PC-3 (cell line): ENCODE data around the gene PLEKHG2. TPM values are rescaled to one million over a fixed set of nuclear protein-coding genes. Genes with fewer than 3 reads are reported as not detected.

Experiments used
- ATAC-seq: fragments of 200-7000 bp; cut with Tn5 transposase; 2 replicates; pipeline ENCODE4 v1.9.1; 2020; ENCODE audit warnings: mild to moderate bottlenecking, moderate library complexity
- BruUV-seq: library from RNA; stranded (reverse); fragments of 400-500 nt; replicated peaks from 2 replicates; lab custom pipeline; 2021; lab: Mats Ljungman, UMichigan
- CTCF ChIA-PET: fragments of 300-600 bp; sonication (Branson Sonifier 250); formaldehyde crosslinking; loops from one replicate; lab custom pipeline; 2022; ENCODE audit warnings: antibody characterized with exemption; lab: Charles Lee
- POLR2A ChIA-PET: fragments of 300-600 bp; sonication (Branson Sonifier 250); formaldehyde crosslinking; loops from one replicate; lab custom pipeline; 2022; ENCODE audit warnings: antibody characterized with exemption; ENCODE audit not compliant: unreplicated experiment; lab: Charles Lee
- DNase-seq: peaks from one replicate; pipeline ENCODE4 v3.0.0-alpha.2; 2015
- H2AFZ ChIP-seq: fragments of 300-600 bp; sonication (generic); 2 replicates; pipeline ENCODE4 v1.6.0; 2016; ENCODE audit warnings: antibody characterized with exemption, low read length
- H3F3A ChIP-seq: fragments of 300-600 bp; sonication (generic); one replicate; pipeline ENCODE4 v1.6.0; 2017; ENCODE audit warnings: antibody characterized with exemption, low read length, control low read depth, mild to moderate bottlenecking; ENCODE audit not compliant: unreplicated experiment
- H3K27ac ChIP-seq: fragments of 300-600 bp; sonication (generic); 2 replicates; pipeline ENCODE4 v1.5.1; 2016; ENCODE audit warnings: mild to moderate bottlenecking, low read length
- H3K27me3 ChIP-seq: fragments of 300-600 bp; sonication (generic); 2 replicates; pipeline ENCODE4 v1.6.1; 2016; ENCODE audit warnings: low read length, mixed read lengths
- H3K36me3 ChIP-seq: fragments of 300-600 bp; sonication (generic); 2 replicates; pipeline ENCODE4 v1.6.1; 2016; ENCODE audit warnings: low read depth, mixed run types, low read length, mixed read lengths
- H3K4me1 ChIP-seq: fragments of 300-600 bp; sonication (generic); 2 replicates; pipeline ENCODE4 v1.5.1; 2016; ENCODE audit warnings: low read length; ENCODE audit not compliant: insufficient read depth
- H3K4me2 ChIP-seq: fragments of 300-600 bp; sonication (generic); 2 replicates; pipeline ENCODE4 v1.6.0; 2016; ENCODE audit warnings: low read length
- H3K4me3 ChIP-seq: fragments of 300-600 bp; sonication (generic); 2 replicates; pipeline ENCODE4 v1.5.1; 2016; ENCODE audit warnings: mild to moderate bottlenecking, low read length, mixed read lengths
- H3K79me2 ChIP-seq: fragments of 300-600 bp; sonication (generic); 2 replicates; pipeline ENCODE4 v1.6.1; 2017; ENCODE audit warnings: low read length, mixed read lengths
- H3K9ac ChIP-seq: fragments of 300-600 bp; sonication (generic); 2 replicates; pipeline ENCODE4 v1.6.0; 2016; ENCODE audit warnings: mild to moderate bottlenecking, low read length
- H3K9me2 ChIP-seq: fragments of 300-600 bp; sonication (generic); replicated peaks from 2 replicates; pipeline ENCODE4 v1.6.1; 2016; ENCODE audit warnings: mixed run types, low read length, mixed read lengths
- H3K9me3 ChIP-seq: fragments of 300-600 bp; sonication (generic); 2 replicates; pipeline ENCODE4 v1.6.1; 2016; ENCODE audit warnings: low read length, mixed read lengths
- H4K20me1 ChIP-seq: fragments of 300-600 bp; sonication (generic); 2 replicates; pipeline ENCODE4 v1.6.1; 2016; ENCODE audit warnings: low read length, mixed read lengths
- EZH2 ChIP-seq: fragments of 300-600 bp; sonication (generic); IDR thresholded peaks from one replicate; pipeline ENCODE4 v1.6.1; 2017; ENCODE audit warnings: antibody characterized with exemption, mild to moderate bottlenecking, low read length; ENCODE audit not compliant: unreplicated experiment
- EZH2phosphoT487 ChIP-seq: fragments of 300-600 bp; sonication (generic); IDR thresholded peaks from 2 replicates; pipeline ENCODE4 v1.6.1; 2018; ENCODE audit warnings: mild to moderate bottlenecking, antibody characterized with exemption, low read length, borderline replicate concordance
- intact Hi-C: fragments of 100-400 bp; cut with micrococcal nuclease; formaldehyde crosslinking; loops from 2 replicates; pipeline ENCODE4 v1.9.0; 2023
- total RNA-seq: library from RNA; depleted of rRNA; stranded (reverse); fragments of >200 nt; gene quantifications from 2 replicates; pipeline ENCODE4 v1.2.3, GENCODE V29; 2014
- TF ChIP-seq, protein P1 (sequence below): fragments of 300-600 bp; sonication (generic); conservative IDR thresholded peaks from 2 replicates; pipeline ENCODE4 v1.5.1; 2017; ENCODE audit warnings: antibody characterized with exemption, low read depth, mild to moderate bottlenecking, low read length

Gene PLEKHG2
- total RNA-seq, 1 experiment from 2014 or later, result 8.3 TPM

DNA sequence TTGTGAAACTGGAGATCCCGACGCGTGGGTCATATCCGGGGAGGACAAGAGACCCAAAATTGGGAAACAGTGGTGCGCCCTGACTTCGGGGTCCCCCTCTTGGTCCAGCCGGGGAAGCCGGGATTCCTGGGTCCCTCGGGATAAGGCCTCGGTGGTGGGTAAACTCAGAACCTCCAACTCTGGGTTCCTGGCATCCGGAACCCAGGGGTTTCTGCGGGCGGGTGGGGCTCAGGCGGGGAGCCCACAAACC lies 5.1 kb upstream of the PLEKHG2 start:
- no peak for ATAC-seq
- Histone ChIP-seq H3K27ac (peak overlapping the region; percentile 83), H3K79me2 (peaks cover 22% of the 10 kb centered on the region), H3K36me3 (peaks cover 9% of the 10 kb centered on the region), H2AFZ (no peak overlapping the region), H3F3A (no peaks in the 10 kb centered on the region), H3K27me3 (no peaks in the 10 kb centered on the region), H3K9me3 (no peaks in the 10 kb centered on the region), H3K9me2 (no peaks in the 10 kb centered on the region), H3K9ac (peak overlapping the region; percentile 94), H3K4me1 (peaks cover 46% of the 10 kb centered on the region), H3K4me2 (peak overlapping the region; percentile 99), H4K20me1 (peaks cover 20% of the 10 kb centered on the region), H3K4me3 (peak overlapping the region; percentile 100)
- TF ChIP-seq EZH2phosphoT487 (no peak), EZH2 (no peak)
- TF ChIP-seq, protein P1, sequence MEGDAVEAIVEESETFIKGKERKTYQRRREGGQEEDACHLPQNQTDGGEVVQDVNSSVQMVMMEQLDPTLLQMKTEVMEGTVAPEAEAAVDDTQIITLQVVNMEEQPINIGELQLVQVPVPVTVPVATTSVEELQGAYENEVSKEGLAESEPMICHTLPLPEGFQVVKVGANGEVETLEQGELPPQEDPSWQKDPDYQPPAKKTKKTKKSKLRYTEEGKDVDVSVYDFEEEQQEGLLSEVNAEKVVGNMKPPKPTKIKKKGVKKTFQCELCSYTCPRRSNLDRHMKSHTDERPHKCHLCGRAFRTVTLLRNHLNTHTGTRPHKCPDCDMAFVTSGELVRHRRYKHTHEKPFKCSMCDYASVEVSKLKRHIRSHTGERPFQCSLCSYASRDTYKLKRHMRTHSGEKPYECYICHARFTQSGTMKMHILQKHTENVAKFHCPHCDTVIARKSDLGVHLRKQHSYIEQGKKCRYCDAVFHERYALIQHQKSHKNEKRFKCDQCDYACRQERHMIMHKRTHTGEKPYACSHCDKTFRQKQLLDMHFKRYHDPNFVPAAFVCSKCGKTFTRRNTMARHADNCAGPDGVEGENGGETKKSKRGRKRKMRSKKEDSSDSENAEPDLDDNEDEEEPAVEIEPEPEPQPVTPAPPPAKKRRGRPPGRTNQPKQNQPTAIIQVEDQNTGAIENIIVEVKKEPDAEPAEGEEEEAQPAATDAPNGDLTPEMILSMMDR, result no peak
- BruUV-seq, result no TSS peak
- CTCF ChIA-PET, result no interaction called here
- POLR2A ChIA-PET, result interaction anchor here (0.6 kb wide), 2 partner anchors 9 to 28 kb away, joined by 4 to 5 read pairs; partner anchors contain the start of gene RPS16
- intact Hi-C loops, result no loop called here
- DNase-seq, result no peak

DNA sequence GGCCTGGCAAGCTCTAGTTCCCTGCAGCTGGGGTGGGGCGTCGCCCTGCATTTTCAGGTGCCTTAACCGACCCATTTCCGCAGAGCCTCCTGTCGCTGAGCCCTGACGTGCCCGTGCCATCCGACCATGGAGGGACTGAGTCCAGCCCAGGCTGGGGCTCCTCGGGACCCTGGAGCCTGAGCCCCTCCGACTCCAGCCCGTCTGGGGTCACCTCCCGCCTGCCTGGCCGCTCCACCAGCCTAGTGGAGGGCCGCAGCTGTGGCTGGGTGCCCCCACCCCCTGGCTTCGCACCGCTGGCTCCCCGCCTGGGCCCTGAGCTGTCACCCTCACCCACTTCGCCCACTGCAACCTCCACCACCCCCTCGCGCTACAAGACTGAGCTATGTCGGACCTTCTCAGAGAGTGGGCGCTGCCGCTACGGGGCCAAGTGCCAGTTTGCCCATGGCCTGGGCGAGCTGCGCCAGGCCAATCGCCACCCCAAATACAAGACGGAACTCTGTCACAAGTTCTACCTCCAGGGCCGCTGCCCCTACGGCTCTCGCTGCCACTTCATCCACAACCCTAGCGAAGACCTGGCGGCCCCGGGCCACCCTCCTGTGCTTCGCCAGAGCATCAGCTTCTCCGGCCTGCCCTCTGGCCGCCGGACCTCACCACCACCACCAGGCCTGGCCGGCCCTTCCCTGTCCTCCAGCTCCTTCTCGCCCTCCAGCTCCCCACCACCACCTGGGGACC lies 4.6 kb upstream of the PLEKHG2 start:
- peak overlapping the region; percentile 100 for H3K4me3 ChIP-seq
- TF ChIP-seq EZH2 (no peak), EZH2phosphoT487 (no peak)
- TF ChIP-seq, protein P1, result no peak
- H3K27me3 ChIP-seq, result no peaks in the 10 kb centered on the region
- H3K4me1 ChIP-seq, result peaks cover 42% of the 10 kb centered on the region
- H3K27ac ChIP-seq, result peak overlapping the region; percentile 83
- H3K36me3 ChIP-seq, result peaks cover 9% of the 10 kb centered on the region
- peak overlapping the region; percentile 99 for H3K4me2 ChIP-seq
- H2AFZ ChIP-seq, result no peak overlapping the region
- no peaks in the 10 kb centered on the region for H3K9me3 ChIP-seq
- CTCF ChIA-PET, result no interaction called here
- ATAC-seq, result no peak
- H3K9me2 ChIP-seq, result no peaks in the 10 kb centered on the region
- no TSS peak for BruUV-seq
- H4K20me1 ChIP-seq, result peaks cover 20% of the 10 kb centered on the region
- intact Hi-C loops, result no loop called here
- DNase-seq, result peak; percentile 58
- POLR2A ChIA-PET, result interaction anchor here (0.6 kb wide), 2 partner anchors 9 to 28 kb away, joined by 4 to 5 read pairs; partner anchors contain the start of gene RPS16
- peaks cover 22% of the 10 kb centered on the region for H3K79me2 ChIP-seq
- no peaks in the 10 kb centered on the region for H3F3A ChIP-seq
- peak overlapping the region; percentile 94 for H3K9ac ChIP-seq
